ENCODE results near the gene FAF2.

Gene FAF2

GRCh38 chr5:176524138-176524537 lies 76.0 kb downstream of the FAF2 start:
- H3K79me2 ChIP-seq (ENCODE audit: control insufficient read depth, insufficient read depth, low read length, unreplicated experiment), result no peaks in the 10 kb centered on the region
- H3K36me3 ChIP-seq (ENCODE audit: insufficient read depth, low read length), result no peaks in the 10 kb centered on the region
- no peaks in the 10 kb centered on the region for H3K4me1 ChIP-seq (ENCODE audit: control insufficient read depth, insufficient read depth, low read length, unreplicated experiment)
- no peak overlapping the region for H3K4me3 ChIP-seq (ENCODE audit: low read depth, low read length)
- H3K27ac ChIP-seq (ENCODE audit: low read depth, low read length), result no peak overlapping the region
- H2AFZ ChIP-seq (ENCODE audit: low read length, unreplicated experiment), result no peak overlapping the region
- H3K27me3 ChIP-seq (ENCODE audit: insufficient read depth, low read length), result no peaks in the 10 kb centered on the region

- Histone ChIP-seq H3K4me3 (ENCODE audit: low read depth, low read length) (no peak overlapping the region), H3K4me1 (ENCODE audit: control insufficient read depth, insufficient read depth, low read length, unreplicated experiment) (no peaks in the 10 kb centered on the region), H3K36me3 (ENCODE audit: insufficient read depth, low read length) (no peaks in the 10 kb centered on the region), H3K27me3 (ENCODE audit: insufficient read depth, low read length) (no peaks in the 10 kb centered on the region), H3K27ac (ENCODE audit: low read depth, low read length) (no peak overlapping the region), H3K79me2 (ENCODE audit: control insufficient read depth, insufficient read depth, low read length, unreplicated experiment) (no peaks in the 10 kb centered on the region), H2AFZ (ENCODE audit: low read length, unreplicated experiment) (no peak overlapping the region)
These were observed 76.8 kb downstream of the FAF2 start for GRCh38 chr5:176524987-176525386.

GRCh38 chr5:176525677-176526076 lies 77.5 kb downstream of the FAF2 start:
- no peaks in the 10 kb centered on the region for H3K4me1 ChIP-seq (ENCODE audit: control insufficient read depth, insufficient read depth, low read length, unreplicated experiment)
- no peak overlapping the region for H2AFZ ChIP-seq (ENCODE audit: low read length, unreplicated experiment)

GRCh38 chr5:176526462-176526861 lies 78.3 kb downstream of the FAF2 start:
- Histone ChIP-seq H2AFZ (ENCODE audit: low read length, unreplicated experiment) (no peak overlapping the region), H3K27me3 (ENCODE audit: insufficient read depth, low read length) (no peaks in the 10 kb centered on the region), H3K79me2 (ENCODE audit: control insufficient read depth, insufficient read depth, low read length, unreplicated experiment) (no peaks in the 10 kb centered on the region), H3K4me1 (ENCODE audit: control insufficient read depth, insufficient read depth, low read length, unreplicated experiment) (peaks cover 5% of the 10 kb centered on the region), H3K4me3 (ENCODE audit: low read depth, low read length) (no peak overlapping the region), H3K27ac (ENCODE audit: low read depth, low read length) (no peak overlapping the region), H3K36me3 (ENCODE audit: insufficient read depth, low read length) (no peaks in the 10 kb centered on the region)

More at GRCh38 chr5:176525677-176526076, 77.5 kb downstream of the FAF2 start:
- H3K36me3 ChIP-seq (ENCODE audit: insufficient read depth, low read length), result no peaks in the 10 kb centered on the region
- no peak overlapping the region for H3K4me3 ChIP-seq (ENCODE audit: low read depth, low read length)
- no peaks in the 10 kb centered on the region for H3K27me3 ChIP-seq (ENCODE audit: insufficient read depth, low read length)
- no peak overlapping the region for H3K27ac ChIP-seq (ENCODE audit: low read depth, low read length)
- no peaks in the 10 kb centered on the region for H3K79me2 ChIP-seq (ENCODE audit: control insufficient read depth, insufficient read depth, low read length, unreplicated experiment)

GRCh38 chr5:176527246-176528222 lies 79.3 kb downstream of the FAF2 start:
- no peaks in the 10 kb centered on the region for H3K27me3 ChIP-seq (ENCODE audit: insufficient read depth, low read length)
- H3K27ac ChIP-seq (ENCODE audit: low read depth, low read length), result no peak overlapping the region
- H3K36me3 ChIP-seq (ENCODE audit: insufficient read depth, low read length), result no peaks in the 10 kb centered on the region

GRCh38 chr5:176528301-176528700 lies 80.1 kb downstream of the FAF2 start:
- H3K4me3 ChIP-seq (ENCODE audit: low read depth, low read length), result no peak overlapping the region
- H2AFZ ChIP-seq (ENCODE audit: low read length, unreplicated experiment), result no peak overlapping the region
- H3K27ac ChIP-seq (ENCODE audit: low read depth, low read length), result no peak overlapping the region
- no peaks in the 10 kb centered on the region for H3K27me3 ChIP-seq (ENCODE audit: insufficient read depth, low read length)
- H3K79me2 ChIP-seq (ENCODE audit: control insufficient read depth, insufficient read depth, low read length, unreplicated experiment), result peaks cover 2% of the 10 kb centered on the region
- peaks cover 6% of the 10 kb centered on the region for H3K4me1 ChIP-seq (ENCODE audit: control insufficient read depth, insufficient read depth, low read length, unreplicated experiment)
- no peaks in the 10 kb centered on the region for H3K36me3 ChIP-seq (ENCODE audit: insufficient read depth, low read length)

More at GRCh38 chr5:176527246-176528222, 79.3 kb downstream of the FAF2 start:
- Histone ChIP-seq H3K79me2 (ENCODE audit: control insufficient read depth, insufficient read depth, low read length, unreplicated experiment) (peaks cover 2% of the 10 kb centered on the region), H3K4me3 (ENCODE audit: low read depth, low read length) (no peak overlapping the region), H3K4me1 (ENCODE audit: control insufficient read depth, insufficient read depth, low read length, unreplicated experiment) (peaks cover 6% of the 10 kb centered on the region), H2AFZ (ENCODE audit: low read length, unreplicated experiment) (no peak overlapping the region)

GRCh38 chr5:176528761-176529115 lies 80.6 kb downstream of the FAF2 start:
- Histone ChIP-seq H2AFZ (ENCODE audit: low read length, unreplicated experiment) (no peak overlapping the region), H3K36me3 (ENCODE audit: insufficient read depth, low read length) (no peaks in the 10 kb centered on the region), H3K27me3 (ENCODE audit: insufficient read depth, low read length) (no peaks in the 10 kb centered on the region), H3K4me1 (ENCODE audit: control insufficient read depth, insufficient read depth, low read length, unreplicated experiment) (peaks cover 9% of the 10 kb centered on the region), H3K79me2 (ENCODE audit: control insufficient read depth, insufficient read depth, low read length, unreplicated experiment) (peaks cover 2% of the 10 kb centered on the region), H3K4me3 (ENCODE audit: low read depth, low read length) (no peak overlapping the region), H3K27ac (ENCODE audit: low read depth, low read length) (no peak overlapping the region)

GRCh38 chr5:176529116-176529740 lies 81.0 kb downstream of the FAF2 start:
- H3K27ac ChIP-seq (ENCODE audit: low read depth, low read length), result no peak overlapping the region
- peaks cover 7% of the 10 kb centered on the region for H3K79me2 ChIP-seq (ENCODE audit: control insufficient read depth, insufficient read depth, low read length, unreplicated experiment)
- no peak overlapping the region for H2AFZ ChIP-seq (ENCODE audit: low read length, unreplicated experiment)
- H3K4me1 ChIP-seq (ENCODE audit: control insufficient read depth, insufficient read depth, low read length, unreplicated experiment), result peaks cover 14% of the 10 kb centered on the region
- H3K36me3 ChIP-seq (ENCODE audit: insufficient read depth, low read length), result no peaks in the 10 kb centered on the region
- no peak overlapping the region for H3K4me3 ChIP-seq (ENCODE audit: low read depth, low read length)
- no peaks in the 10 kb centered on the region for H3K27me3 ChIP-seq (ENCODE audit: insufficient read depth, low read length)

GRCh38 chr5:176529741-176530141 lies 81.6 kb downstream of the FAF2 start:
- Histone ChIP-seq H3K79me2 (ENCODE audit: control insufficient read depth, insufficient read depth, low read length, unreplicated experiment) (peaks cover 11% of the 10 kb centered on the region), H2AFZ (ENCODE audit: low read length, unreplicated experiment) (no peak overlapping the region), H3K27ac (ENCODE audit: low read depth, low read length) (no peak overlapping the region), H3K36me3 (ENCODE audit: insufficient read depth, low read length) (no peaks in the 10 kb centered on the region), H3K4me1 (ENCODE audit: control insufficient read depth, insufficient read depth, low read length, unreplicated experiment) (peaks cover 19% of the 10 kb centered on the region), H3K27me3 (ENCODE audit: insufficient read depth, low read length) (no peaks in the 10 kb centered on the region), H3K4me3 (ENCODE audit: low read depth, low read length) (no peak overlapping the region)

GRCh38 chr5:176530393-176530982 lies 82.3 kb downstream of the FAF2 start:
- Histone ChIP-seq H2AFZ (ENCODE audit: low read length, unreplicated experiment) (no peak overlapping the region), H3K27ac (ENCODE audit: low read depth, low read length) (no peak overlapping the region), H3K4me1 (ENCODE audit: control insufficient read depth, insufficient read depth, low read length, unreplicated experiment) (peaks cover 26% of the 10 kb centered on the region), H3K79me2 (ENCODE audit: control insufficient read depth, insufficient read depth, low read length, unreplicated experiment) (peaks cover 18% of the 10 kb centered on the region), H3K36me3 (ENCODE audit: insufficient read depth, low read length) (no peaks in the 10 kb centered on the region), H3K4me3 (ENCODE audit: low read depth, low read length) (no peak overlapping the region), H3K27me3 (ENCODE audit: insufficient read depth, low read length) (no peaks in the 10 kb centered on the region)
